GM12891 (cell line): ENCODE measurements around the gene MKI67.

Source experiments
- POLR2A ChIP-seq: IDR thresholded peaks from 2 replicates; pipeline ENCODE4 v1.6.1; 2011; ENCODE audit warnings: low read depth, low read length, control low read depth
- POLR2AphosphoS5 ChIP-seq: IDR thresholded peaks from 2 replicates; pipeline ENCODE4 v1.6.1; 2011; ENCODE audit warnings: low read depth, low read length, control low read depth
- POU2F2 ChIP-seq: IDR thresholded peaks from 2 replicates; pipeline ENCODE4 v1.6.1; 2011; ENCODE audit warnings: low read depth, mild to moderate bottlenecking, control low read depth, low read length, moderate library complexity
- TAF1 ChIP-seq: IDR thresholded peaks from 2 replicates; pipeline ENCODE4 v1.6.1; 2011; ENCODE audit warnings: low read depth, low read length, control low read depth

- TF ChIP-seq POLR2A (no peak), TAF1 (no peak), POU2F2 (no peak), POLR2AphosphoS5 (no peak)
These were observed 58.4 kb downstream of the MKI67 start for GRCh38 chr10:128067691-128068397.
